Glomerular visceral epithelial cell (primary cell): Measurements from ENCODE around the gene ADORA2A.

Experiments
- DNase-seq: peaks from one replicate; pipeline ENCODE4 v3.0.0-alpha.2; 2016; ENCODE audit errors: extremely low spot score

Gene ADORA2A

DNA sequence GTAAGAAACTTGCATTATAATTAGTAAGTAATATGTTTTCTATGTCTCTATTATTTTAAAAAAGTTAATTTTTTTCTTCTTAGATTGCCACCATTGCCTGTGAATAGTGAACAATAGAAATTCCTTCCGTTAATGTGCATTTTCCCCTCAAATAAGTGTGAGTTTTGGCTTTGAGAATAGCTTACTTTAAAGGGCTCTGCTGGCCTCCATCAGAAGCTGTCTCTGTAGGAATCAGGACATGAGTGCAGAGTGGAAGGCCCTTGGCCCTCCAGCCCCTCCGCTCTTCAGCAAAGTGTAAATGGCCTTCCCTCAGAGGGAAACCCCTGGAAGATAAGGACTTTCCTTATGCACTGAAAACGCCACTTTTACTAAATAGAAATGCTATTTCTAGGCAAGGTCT is 24.1 kb upstream of the ADORA2A start:
- no peak for DNase-seq

DNA sequence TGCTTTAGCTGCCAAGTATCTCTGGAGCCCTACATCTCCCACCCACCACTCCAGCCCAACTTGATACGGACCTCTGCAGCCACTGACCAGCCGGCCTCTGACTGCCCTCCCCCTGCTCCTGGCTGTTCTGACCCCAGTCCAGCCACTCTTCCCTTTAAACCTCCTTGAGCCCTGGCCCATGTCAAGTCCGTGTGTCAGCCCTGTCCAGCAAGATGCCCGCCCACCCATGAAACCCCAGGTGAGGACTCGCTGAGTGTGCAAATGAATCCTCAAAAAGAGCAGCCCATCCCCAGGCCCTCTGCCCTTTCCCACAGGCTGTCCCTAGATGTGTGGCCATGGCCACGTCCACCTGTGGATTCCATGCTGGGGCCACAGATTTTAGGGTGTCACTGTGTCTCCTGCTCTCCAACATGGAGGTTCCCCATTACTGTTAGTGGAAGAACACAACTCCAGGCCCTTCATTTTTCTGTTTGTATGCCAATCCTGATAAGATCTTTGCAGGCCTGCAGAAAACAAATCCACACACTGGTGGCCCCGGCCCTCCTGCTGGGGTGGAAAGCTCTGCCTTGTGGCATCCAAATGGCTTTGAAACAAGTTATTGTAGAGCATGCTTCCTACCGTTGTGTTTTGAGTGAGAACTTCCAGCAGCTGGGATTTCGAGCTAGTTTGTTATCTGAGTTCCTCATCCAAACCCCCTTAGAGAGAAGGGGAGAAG is 22.7 kb upstream of the ADORA2A start:
- no peak for DNase-seq

DNA sequence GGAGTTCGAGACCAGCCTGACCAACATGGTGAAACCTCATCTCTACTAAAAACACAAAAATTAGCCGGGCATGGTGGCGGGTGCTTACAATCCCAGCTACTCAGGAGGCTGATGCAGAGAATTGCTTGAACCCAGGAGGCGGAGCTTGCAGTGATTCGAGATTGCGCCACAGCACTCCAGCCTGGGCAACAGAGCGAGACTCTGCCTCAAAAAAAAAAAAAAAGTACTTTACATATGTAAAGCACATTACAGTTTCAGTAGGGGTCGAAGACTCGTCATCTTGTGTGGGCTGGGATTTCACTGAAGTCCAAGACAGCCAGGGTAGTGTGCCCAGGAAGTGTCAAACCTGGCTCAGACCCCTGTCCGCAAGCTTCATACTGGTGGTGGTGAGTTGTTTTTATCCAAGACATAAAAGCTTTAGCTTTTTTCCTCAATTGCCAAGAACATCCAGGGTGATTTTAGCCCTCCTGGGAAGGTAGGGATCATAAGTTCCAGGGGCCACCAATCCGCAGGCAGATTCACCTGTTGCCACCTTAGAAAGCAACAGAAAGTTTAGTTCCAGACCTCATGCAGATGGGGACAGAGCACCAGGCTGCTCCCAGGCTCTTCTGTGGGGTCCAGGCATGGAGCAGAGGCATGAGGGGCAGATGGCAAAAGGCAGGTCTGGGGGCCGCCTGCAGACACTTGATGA is 21.6 kb upstream of the ADORA2A start:
- no peak for DNase-seq

DNA sequence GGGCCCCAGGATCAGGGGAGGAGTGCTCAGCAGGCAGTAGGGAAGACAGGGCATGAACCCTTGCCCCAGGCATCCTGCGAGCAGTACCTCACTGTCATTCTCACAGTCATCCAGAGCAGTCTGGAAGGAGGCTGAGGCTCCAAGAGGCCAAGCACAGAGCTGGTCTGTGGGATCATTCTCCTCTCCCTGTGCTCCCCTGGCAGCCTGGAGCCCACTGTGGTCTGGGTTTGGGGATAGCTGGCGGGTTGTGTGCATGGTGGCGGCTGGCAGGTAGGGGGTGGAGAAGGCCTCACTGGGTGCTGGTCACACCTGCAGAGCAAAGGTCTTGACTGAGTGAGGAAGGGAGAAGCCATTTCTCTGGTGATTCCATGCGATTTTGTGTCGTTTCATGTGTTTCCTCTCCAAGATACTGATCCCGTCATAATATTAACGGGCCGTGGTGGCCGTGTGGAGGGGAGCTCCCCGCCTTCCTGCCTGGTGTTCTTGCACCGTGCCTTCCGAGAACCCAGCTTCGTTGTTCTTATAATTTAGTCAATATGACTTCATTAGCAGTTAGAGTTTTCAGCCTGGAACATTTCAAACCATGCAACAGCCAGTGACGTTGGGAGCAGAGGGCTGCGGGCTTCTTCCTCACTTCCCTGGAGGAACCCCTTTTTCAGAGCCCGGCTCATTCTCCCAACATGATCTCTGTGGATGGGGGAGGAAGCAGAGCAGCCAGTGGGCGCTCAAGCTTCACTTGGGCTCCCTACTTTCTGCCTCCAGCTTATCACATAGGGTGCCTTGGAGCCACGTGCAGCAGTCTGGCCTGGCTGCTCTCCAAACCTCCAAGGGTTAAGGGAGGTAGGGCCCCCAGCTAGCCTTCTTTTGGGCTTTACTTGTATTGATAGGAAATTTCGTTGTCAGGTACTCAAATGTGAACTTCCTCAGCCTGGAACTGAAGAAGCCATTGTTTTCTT is 20.8 kb upstream of the ADORA2A start:
- no peak for DNase-seq

DNA sequence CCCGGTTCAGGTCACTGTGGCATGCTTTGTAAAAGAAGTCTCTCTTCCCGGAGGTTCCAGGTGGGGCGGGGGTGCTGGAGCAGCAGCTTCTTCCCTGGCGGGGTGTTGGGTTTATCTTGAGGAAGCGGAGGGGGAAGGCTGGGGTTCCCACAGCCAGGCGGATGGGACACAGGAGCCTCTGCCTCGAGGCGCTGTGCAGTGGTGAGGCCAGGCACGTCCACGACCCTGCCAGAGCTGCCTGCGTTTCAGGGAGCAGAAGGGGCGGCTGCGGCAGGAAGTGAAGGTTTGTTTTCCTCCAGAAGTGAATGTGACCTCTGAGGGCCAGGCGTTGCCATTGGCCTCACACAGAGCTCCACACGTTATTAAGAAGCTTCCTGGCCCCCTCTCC is 20.1 kb upstream of the ADORA2A start:
- no peak for DNase-seq

DNA sequence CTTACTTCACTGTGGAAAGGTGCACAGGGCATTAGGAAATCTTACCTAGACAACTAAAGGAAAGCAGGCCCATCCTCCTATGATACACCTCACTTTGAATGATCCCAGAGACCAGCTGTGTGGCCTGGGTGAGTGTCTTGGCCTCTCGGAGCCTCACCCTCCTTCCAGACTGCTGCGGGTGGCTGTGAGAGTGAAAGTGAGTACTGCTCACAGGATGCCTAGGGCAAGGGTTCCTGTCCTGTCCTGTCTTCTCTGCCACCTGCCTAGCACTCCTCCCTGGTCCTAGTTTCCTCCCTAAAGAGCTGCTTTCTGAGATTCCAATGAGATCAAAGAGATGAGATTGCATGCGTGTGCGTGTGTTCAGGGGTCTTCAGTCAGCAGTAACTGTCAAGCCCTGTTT is 19.5 kb upstream of the ADORA2A start:
- DNase-seq = no peak

DNA sequence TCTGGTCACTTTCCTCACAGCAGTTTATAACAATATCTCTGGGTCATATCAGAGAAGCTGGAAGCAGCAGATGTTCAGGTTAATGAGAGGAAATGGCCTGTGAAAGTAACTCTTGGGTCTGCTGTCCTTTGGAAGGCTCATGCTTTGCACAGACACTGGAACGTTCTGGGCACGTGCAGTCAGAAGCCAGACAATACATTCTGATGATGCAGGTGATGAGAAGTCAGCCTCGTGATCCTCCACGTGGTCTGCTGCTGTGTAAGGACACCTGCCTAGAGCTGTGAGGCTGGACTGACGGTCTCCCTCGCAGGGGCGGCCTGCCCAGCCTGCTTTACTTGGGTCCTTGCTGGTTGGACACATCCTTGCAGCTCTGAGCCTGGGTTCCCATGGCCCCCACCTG is 18.8 kb upstream of the ADORA2A start:
- DNase-seq = no peak

DNA sequence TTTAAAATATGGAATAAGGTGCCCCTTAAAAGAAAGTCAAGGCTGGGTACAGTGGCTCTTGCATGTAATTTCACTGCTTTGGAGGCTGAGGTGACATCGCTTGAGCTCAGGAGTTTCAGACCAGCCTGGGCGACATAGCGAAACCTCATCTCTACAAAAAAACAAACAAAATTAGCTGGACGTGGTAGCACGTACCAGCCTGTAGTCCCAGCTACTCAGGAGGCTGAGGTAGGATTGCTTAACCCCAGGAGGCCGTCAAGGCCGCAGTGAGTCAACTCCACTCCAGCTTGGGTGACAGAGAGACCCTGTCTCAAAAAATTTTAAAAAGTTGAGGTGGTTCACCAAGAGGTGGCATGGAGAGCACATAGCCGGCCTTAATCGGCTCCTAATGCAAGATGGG is 17.7 kb upstream of the ADORA2A start:
- DNase-seq = no peak

DNA sequence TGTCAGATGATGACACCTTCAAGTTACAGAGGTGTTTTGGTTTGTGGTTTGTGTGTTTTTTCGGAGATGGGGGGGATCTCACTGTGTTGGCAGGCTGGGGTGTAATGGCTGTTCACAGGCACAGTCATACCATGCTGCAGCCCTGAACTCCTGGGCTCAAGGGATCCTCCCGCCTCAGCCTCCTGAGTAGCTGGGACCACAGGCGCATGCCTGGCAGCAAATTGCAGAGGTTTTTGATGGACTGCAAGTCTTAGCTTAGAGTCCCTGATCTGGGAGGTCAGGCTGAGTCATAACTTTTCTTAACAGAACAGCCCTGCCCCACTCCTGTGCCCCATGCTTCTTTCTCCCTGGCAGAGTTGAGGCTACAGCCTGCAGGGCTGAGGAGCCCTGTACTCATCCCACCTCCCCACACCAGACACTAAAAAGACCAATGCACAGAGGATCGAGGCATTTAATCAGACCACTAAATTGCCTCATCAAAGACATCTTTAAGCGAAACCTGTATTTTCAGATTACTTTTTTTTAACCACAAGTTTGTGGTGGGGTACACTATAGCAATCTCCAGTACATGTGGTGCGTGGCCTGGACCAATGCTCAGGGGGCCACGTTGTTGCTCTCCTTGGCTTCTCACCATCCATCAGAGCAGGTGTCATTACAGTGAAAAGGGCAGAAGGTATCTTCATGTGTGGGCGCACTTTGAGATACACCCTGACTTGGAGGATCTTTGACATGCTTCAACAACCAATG is 17.1 kb upstream of the ADORA2A start:
- DNase-seq = peak; percentile 23

DNA sequence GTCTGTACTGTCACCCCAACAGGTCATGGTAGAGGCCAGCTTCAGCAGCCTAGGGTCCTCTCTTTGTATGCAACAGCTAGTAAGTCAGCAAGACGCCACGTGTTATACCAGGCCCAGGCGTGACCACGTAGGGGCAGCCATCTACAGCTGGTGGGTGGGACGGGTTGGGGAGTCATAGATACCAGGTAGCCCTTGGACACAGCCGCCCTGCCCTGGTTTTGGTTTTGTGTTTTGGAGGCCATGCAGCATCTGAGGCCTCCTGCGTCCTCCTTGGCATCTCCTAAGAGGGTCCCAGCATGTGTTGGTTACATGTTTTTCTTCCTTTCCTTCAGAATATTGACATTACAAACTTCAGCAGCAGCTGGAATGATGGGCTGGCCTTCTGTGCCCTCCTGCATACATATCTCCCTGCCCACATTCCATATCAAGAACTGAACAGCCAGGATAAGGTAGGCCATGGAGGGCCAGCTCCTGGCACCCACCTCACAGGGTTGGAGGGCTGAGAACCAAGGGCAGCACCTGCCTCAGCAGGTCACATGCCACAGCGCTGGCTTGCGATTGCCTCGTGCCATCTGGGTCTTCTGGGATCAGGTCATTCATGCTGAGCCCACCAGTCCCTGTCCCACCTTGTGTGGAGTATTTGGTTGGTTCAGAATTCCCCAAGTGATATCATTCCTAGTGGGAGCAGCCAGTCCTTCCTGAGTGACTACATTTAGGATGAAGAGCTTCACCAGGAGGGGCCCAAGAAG is 16.0 kb upstream of the ADORA2A start:
- DNase-seq = no peak

DNA sequence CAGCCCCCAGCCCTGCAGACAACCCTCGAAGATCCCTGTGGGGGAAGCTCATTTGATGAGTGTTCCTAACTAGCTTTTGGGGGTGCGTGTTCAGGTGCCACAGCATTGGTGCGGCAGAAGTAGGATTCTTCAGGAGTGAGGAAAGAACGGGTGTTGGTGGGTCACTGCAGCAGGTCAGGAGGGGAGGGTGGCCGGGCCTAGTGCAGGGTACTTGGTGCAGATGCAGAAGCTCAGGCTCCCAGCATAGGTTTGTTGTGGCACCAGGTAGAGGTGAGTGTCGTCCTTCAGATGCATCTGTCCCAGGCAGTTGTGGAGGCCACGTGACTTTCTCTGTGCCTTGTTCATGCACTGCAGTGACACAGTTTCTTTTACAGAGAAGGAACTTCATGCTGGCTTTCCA is 15.1 kb upstream of the ADORA2A start:
- DNase-seq = no peak

DNA sequence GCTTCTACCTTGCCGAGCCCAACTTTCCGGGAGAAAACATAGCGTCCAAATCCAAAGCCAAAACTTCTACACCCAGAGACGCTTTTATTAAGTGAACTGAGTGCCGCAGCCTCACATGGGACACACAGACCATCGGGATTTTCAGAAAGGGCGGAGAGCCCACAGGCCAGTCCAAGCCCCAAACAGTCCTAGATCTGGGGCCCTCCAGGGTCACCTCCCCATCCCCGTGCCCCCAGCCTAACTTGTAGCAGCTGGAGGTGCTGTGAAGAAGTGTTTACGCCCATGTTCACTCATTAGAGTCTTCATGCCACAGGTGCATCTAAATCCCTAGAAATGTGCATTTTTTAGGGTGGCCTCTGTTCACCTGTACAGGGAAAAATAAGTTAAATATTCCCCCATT is 14.1 kb upstream of the ADORA2A start:
- DNase-seq = no peak

DNA sequence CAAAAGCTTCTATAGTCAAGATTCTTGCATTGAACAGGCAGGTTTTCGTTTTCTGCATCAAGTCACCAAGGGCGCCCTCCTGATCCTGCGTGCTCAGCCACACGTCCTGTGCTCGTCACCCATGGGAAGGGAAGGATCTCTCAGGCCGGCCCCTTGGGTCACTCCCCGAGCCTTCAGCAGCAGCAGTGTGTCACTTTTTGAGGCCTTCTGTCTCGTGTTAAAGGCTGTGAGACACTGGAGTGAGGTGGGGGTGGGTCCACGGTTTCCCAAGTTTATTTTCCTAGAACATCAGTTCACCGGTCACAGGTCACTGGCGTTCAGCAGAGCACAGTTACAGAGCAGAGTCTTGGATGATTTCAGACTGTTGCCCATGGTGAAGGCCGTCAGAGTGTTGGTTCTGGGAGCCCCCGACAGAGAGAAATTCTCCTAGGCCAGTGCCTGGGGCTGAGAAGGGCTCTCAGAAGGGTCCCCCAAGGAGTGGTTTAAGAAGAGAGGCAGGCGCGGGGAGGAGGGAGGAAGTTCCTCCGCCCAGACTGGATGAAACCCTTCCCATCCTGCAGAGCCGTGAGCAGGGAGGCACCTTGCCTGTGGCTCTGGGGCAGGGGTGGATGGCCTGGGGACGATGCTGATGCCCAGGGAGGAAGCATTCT is 13.5 kb upstream of the ADORA2A start:
- no peak for DNase-seq

DNA sequence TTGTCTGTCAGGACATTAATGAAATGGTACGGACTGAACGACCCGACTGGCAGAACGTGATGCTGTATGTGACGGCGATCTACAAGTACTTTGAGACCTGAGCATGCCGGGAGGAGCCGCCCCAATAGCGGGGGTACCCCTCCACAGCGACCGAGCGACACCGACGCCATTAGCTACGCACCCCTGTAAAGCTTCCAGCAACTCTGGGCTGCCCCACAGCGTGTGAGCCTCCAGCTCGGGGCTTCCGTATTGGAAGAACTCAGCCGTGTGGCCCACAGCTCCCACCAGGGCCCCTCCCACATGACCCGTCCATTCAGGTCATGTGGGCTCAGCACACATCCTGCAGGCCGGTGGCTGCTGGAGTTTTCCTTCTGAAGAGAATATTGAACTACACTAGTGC is 12.9 kb upstream of the ADORA2A start:
- DNase-seq = no peak

DNA sequence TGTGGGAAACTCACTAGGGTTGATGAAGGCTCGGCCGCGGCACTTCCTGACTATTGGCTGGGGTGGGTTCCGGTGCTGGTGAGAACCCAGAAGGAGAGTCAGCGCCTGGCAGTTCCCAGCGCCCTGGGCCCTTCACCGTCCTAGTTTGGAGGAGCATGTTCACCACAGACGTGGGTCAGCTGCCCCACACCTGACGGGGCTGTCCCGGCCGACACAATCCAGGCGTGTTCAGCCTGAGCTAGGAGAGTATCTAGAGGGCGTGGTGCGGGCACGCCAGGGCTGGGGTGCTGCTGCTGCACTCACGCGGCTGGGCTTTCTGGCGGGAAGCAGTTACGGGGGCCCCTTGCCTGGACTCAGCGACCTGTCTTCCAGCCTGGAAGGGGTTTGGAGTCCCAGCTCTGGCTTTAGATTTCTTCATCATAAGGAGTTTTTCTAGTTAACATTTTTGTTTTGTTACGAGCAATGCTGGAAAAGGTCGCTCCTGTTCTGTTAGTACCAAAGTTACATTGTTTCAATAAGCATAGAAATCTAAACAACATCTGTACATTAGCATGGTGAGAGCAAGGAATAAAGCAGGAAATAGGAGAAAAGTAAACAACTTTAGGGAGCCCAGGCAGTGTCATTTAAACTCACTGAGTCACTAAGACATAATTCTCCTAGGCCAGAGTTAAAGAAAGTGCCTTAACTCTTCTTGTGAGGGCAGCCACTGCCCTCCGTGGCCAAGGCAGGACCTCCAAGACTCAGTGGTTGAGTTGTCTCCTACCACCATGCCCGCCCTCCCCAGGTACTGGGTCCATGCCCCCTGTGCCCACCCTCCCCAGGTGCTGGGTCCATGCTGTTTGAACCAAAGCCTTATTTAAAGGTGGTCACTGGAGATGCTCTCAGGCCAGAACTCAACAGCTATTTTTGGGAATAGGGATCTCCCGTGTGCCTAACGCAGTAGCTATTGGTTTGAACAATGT is 12.1 kb upstream of the ADORA2A start:
- DNase-seq = no peak

DNA sequence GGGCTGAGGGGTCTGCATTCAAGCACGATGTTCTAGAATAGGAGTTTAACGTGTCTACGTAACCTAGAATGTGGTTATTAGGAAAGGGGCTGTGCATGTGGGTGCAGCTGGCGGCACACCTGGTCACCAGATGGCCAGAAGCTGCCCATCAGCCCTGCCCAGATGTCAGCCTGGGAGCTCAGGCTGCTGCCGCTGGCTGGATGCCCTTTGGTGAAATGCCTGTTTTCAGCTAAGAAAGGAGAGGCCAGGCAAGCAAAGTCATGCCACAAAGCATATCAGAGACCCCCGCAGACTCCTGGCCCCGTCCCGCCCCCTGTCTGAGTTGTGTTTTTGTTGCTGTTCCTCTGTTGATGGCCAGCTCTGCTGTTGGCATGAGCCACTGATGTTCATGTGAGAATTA is 11.3 kb upstream of the ADORA2A start:
- no peak for DNase-seq

DNA sequence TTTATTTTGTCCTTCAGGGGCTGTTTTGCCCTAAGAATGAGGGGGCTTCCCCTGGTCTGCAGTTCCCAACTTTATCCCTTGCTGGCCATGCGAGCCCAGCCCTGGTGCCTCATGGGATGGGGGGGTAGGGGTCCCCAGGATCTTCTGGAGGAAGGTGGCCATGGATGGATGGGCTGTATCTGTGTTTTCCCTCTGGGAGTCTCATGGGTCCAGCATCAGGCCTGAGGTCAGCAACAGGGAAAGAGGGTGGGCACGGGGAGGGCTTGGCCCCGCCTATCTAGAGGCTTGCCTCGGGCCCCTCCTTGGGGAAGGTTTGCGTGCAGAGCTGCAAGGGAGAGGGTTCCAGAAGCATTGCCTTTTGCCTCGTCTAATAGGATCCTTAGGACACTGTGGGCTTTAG is 10.8 kb upstream of the ADORA2A start:
- DNase-seq = no peak

DNA sequence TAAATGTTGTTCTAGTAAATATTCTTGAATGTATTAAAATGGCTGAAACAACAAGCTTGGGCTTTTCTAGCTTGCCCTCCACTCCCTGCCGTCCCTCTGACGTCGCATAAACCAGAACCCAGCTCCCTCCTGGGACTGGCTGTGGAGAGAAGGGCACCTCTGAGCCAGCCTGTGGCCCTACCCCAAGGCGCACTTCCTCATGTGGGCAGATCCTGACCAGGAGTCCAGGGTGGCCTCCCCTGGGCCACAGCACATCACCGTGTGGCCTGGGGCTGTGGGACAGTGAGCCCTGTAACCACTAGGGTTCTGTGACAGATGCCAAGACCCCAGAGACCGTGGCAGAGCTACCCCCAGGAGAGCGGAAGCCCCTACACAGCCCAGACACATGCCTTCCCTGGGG is 10.2 kb upstream of the ADORA2A start:
- DNase-seq = no peak

DNA sequence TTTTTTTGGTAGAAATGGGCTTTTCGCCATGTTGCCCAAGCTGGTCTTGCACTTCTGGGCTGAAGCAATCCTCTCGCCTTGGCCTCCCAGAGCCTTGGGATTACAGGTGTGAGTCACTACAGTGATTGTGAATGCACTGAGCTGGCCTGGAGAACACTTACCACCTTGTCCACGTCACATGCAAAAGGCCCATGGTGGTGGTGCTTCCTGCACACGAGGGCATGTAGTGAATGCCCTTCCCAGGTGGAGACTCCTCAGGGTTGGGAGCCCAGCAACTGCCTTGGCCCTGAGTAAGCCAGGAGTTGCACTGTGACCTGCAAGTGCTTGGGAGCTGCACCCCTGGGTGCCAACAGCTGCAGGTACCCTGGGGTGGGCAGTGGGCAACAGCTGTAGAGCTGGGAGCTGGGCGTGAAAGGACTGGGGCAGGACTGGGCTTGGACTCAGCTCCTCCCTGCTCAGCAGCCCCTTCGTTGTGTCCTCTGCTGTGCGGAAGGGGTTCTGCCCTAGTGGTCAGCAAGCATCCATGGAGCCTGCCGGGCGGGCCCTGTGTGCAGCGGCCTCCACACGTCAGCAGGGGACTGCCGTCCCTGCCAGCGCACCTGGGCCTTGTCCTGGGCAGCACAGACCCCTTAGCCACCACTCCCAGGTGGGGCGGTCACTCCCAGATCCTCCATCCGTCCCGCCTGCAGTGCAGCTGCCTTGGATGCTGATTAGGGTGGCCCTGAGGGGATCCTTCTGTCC is 9.3 kb upstream of the ADORA2A start:
- no peak for DNase-seq
